ENCODE data around the gene PCBP3.

The PCBP3 gene

GRCh38 chr21:45947716-45948255 lies 304.3 kb downstream of the PCBP3 start:
- Histone ChIP-seq H4K20me1 (ENCODE audit: low read depth, low read length) (no peaks in the 10 kb centered on the region), H3K36me3 (ENCODE audit: low read length) (no peaks in the 10 kb centered on the region), H3K4me2 (ENCODE audit: low read depth, low read length, poor library complexity, severe bottlenecking) (no peak overlapping the region), H3K27me3 (ENCODE audit: low read length) (no peaks in the 10 kb centered on the region), H3K4me3 (ENCODE audit: insufficient read depth, low read length, poor library complexity, severe bottlenecking) (no peak overlapping the region), H3K27ac (ENCODE audit: low read depth, low read length) (no peak overlapping the region), H3F3A (ENCODE audit: insufficient read depth) (no peaks in the 10 kb centered on the region), H3K9ac (ENCODE audit: low read length) (no peak overlapping the region), H3K9me2 (replicated peaks; ENCODE audit: insufficient read depth, low read length) (no peaks in the 10 kb centered on the region), H3K79me2 (ENCODE audit: insufficient read depth, low read length) (no peaks in the 10 kb centered on the region), H3K9me3 (ENCODE audit: insufficient read depth, low read length) (no peaks in the 10 kb centered on the region), H2AFZ (ENCODE audit: low read depth, low read length, severe bottlenecking) (no peak overlapping the region)
- TF ChIP-seq, protein P1, sequence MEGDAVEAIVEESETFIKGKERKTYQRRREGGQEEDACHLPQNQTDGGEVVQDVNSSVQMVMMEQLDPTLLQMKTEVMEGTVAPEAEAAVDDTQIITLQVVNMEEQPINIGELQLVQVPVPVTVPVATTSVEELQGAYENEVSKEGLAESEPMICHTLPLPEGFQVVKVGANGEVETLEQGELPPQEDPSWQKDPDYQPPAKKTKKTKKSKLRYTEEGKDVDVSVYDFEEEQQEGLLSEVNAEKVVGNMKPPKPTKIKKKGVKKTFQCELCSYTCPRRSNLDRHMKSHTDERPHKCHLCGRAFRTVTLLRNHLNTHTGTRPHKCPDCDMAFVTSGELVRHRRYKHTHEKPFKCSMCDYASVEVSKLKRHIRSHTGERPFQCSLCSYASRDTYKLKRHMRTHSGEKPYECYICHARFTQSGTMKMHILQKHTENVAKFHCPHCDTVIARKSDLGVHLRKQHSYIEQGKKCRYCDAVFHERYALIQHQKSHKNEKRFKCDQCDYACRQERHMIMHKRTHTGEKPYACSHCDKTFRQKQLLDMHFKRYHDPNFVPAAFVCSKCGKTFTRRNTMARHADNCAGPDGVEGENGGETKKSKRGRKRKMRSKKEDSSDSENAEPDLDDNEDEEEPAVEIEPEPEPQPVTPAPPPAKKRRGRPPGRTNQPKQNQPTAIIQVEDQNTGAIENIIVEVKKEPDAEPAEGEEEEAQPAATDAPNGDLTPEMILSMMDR (IDR thresholded peaks at IDR 0.05; ENCODE audit: insufficient read depth, low read length, poor library complexity, severe bottlenecking) = no peak
- no peak for TF ChIP-seq EZH2phosphoT487 (conservative IDR thresholded peaks at IDR 0.05; ENCODE audit: low read length)

DNA sequence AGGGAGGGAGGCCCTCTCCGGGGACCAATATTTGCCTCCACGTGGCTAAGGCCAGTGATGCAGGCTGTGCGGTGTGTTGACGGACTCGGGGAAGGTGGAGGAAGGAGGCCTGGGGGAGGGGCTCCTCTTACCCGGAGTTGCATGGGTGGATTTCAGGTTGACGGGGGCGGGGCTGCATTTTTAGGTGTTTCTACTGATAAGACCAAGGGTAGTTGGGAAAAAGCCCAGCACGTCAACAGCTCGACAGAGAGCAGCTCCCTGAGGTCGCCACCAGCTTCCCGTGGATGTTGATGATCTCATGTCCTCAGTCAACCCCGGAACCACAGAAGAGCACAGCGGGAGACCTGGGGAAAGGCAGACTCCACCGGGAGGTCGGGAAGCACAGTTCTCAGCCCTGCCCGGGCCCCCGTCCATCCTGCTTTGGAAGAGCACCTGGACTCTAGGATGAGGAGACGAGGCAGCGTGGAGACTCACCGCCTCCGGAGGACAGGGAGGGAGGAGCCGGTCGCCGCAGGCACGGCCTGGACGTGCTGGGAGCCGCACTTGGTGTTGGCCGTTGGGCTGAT lies 305.1 kb downstream of the PCBP3 start:
- no peak overlapping the region for H3K9ac ChIP-seq (ENCODE audit: low read length)
- H3K36me3 ChIP-seq (ENCODE audit: low read length) = no peaks in the 10 kb centered on the region
- H3K9me2 ChIP-seq (replicated peaks; ENCODE audit: insufficient read depth, low read length) = no peaks in the 10 kb centered on the region
- no peaks in the 10 kb centered on the region for H3K9me3 ChIP-seq (ENCODE audit: insufficient read depth, low read length)
- TF ChIP-seq, protein P1 (IDR thresholded peaks at IDR 0.05; ENCODE audit: insufficient read depth, low read length, poor library complexity, severe bottlenecking) = no peak
- no peak for TF ChIP-seq EZH2phosphoT487 (conservative IDR thresholded peaks at IDR 0.05; ENCODE audit: low read length)
- H4K20me1 ChIP-seq (ENCODE audit: low read depth, low read length) = no peaks in the 10 kb centered on the region
- H3K4me3 ChIP-seq (ENCODE audit: insufficient read depth, low read length, poor library complexity, severe bottlenecking) = no peak overlapping the region
- H3K79me2 ChIP-seq (ENCODE audit: insufficient read depth, low read length) = no peaks in the 10 kb centered on the region
- H2AFZ ChIP-seq (ENCODE audit: low read depth, low read length, severe bottlenecking) = no peak overlapping the region
- no peak overlapping the region for H3K4me2 ChIP-seq (ENCODE audit: low read depth, low read length, poor library complexity, severe bottlenecking)
- no peak overlapping the region for H3K27ac ChIP-seq (ENCODE audit: low read depth, low read length)
- H3F3A ChIP-seq (ENCODE audit: insufficient read depth) = no peaks in the 10 kb centered on the region
- no peaks in the 10 kb centered on the region for H3K27me3 ChIP-seq (ENCODE audit: low read length)

- Histone ChIP-seq H3K36me3 (ENCODE audit: low read length) (no peaks in the 10 kb centered on the region), H3F3A (ENCODE audit: insufficient read depth) (no peaks in the 10 kb centered on the region), H3K4me2 (ENCODE audit: low read depth, low read length, poor library complexity, severe bottlenecking) (no peak overlapping the region), H3K9ac (ENCODE audit: low read length) (no peak overlapping the region), H4K20me1 (ENCODE audit: low read depth, low read length) (no peaks in the 10 kb centered on the region), H3K27ac (ENCODE audit: low read depth, low read length) (no peak overlapping the region), H3K27me3 (ENCODE audit: low read length) (no peaks in the 10 kb centered on the region), H2AFZ (ENCODE audit: low read depth, low read length, severe bottlenecking) (no peak overlapping the region), H3K9me2 (replicated peaks; ENCODE audit: insufficient read depth, low read length) (no peaks in the 10 kb centered on the region), H3K79me2 (ENCODE audit: insufficient read depth, low read length) (no peaks in the 10 kb centered on the region), H3K9me3 (ENCODE audit: insufficient read depth, low read length) (no peaks in the 10 kb centered on the region), H3K4me3 (ENCODE audit: insufficient read depth, low read length, poor library complexity, severe bottlenecking) (no peak overlapping the region)
- TF ChIP-seq, protein P1 (IDR thresholded peaks at IDR 0.05; ENCODE audit: insufficient read depth, low read length, poor library complexity, severe bottlenecking) = no peak
- no peak for TF ChIP-seq EZH2phosphoT487 (conservative IDR thresholded peaks at IDR 0.05; ENCODE audit: low read length)
Measured at GRCh38 chr21:45949928-45950739, 306.6 kb downstream of the PCBP3 start.

Data from SU-DHL-6 (cell line).